ENCODE data around the gene SUGP2.

SUGP2 gene

DNA sequence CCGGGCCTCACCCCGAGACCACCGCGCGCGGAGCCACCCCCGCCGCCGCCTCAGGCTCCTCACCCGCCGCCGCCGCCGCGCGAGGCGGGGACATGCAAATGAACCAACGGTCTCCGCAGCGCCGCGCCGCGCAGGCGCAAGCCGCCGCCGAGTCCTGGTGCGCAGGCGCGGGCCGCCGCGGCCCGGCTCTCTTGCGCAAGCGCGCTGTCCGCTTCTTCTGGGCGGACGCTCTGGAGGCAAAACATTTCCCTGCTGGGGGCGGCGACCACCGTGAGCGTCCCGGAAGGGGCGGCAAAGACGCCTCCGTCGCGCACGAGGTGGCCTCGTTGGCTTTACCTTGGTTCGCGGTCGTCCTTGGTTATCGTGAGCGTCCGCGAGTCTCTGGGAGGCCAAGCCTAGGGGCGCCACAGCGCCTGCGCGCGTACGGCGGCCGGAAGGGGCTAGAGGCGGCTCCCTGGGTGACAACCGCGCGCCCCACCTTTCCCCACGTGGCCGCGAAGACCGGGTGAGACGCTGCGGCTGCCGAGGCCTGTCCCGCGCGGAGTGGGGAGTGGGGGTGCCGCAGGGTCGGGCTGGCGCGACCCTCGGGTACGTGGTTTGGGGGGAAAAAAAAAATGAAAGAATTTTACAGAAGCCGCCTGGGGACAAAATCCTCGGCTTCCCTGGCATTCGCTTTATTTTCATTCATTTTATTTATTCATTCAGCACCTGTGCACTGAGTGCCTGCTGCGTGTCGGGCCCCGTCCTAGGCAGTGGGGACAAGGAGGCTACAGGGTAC lies at the start of gene SUGP2, which contains the start of gene ARMC6:
Gene SUGP2, minus strand, starts transcription at position 92 of the 778 bp plus-strand sequence. CDS start 2,446 bp downstream, outside the sequence.
Gene ARMC6, plus strand, starts transcription at position 178 of the 778 bp plus-strand sequence. CDS start 607 bp downstream, outside the sequence.
- peak; percentile 86 for DNase-seq

DNA sequence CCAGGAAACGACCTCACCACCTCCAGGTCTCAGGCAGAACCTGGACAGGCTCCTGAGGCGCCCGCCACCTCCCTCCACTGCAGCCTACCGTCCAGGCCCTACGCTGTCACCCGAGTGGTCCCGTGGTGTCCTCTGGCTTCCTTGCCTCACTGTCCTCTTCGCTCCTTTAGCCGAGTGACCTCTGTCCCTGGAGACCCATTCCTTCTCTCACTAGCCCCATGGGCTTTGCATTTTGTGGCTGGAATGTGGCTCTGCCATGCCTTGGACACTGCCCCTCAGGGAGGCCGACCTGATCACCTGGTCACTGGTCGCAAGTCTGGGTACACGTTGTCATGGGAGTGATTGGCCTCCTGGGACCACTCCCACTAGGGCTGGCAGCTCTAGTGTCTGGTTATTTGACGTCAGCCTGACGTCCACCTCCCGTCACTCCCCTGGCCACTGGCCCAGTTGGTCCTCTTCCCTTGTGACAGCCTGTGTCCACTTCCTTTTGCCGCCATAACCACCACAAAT lies 48.4 kb upstream of the SUGP2 start:
- DNase-seq, result no peak

DNA sequence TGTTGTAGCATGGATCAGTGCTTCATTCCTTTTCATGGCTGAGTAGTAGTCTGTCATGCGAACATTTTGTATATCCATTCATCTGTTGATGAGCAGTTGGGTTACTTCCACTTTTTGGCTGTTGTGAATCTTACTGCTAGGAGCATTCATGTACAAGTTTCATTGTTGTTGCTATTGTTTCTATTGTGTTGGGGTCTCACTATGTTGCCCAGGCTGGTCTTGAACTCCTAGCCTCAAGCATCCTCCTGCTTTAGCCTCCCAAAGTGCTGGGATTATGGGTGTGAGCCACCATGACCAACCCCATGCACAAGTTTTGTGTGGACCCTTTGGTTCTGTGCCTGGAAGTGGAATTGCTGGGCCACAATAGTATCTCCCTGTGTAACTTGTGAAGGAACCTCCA lies 46.3 kb upstream of the SUGP2 start:
- DNase-seq, result no peak

- no peak for DNase-seq
Observed at GRCh38 chr19:19078801-19079200, 45.5 kb upstream of the SUGP2 start.

- DNase-seq, result no peak
Observed at GRCh38 chr19:19077103-19077502, 43.8 kb upstream of the SUGP2 start.

DNA sequence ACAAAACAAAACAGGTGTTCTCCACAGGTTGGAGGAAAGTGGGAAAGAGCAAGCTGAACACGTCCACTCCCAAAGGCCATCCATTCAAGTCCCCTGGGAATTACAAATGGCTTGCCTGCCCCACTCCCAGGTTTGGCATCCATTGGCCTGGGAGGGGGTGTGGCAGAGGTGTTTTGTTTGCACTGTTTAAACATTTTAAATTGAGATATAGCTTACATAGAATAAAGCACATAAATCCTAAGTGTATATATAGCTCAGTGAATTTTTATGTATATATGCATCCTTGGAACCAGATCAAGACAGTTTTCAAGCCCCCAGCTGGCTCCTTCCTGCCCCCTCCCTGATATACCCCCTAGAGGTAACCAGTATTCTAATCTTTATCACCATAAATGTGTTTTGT lies 43.2 kb upstream of the SUGP2 start:
- DNase-seq, result no peak

GRCh38 chr19:19075126-19075525 lies 41.8 kb upstream of the SUGP2 start:
- no peak for DNase-seq

GRCh38 chr19:19074196-19074882 lies 41.0 kb upstream of the SUGP2 start:
- no peak for DNase-seq

DNA sequence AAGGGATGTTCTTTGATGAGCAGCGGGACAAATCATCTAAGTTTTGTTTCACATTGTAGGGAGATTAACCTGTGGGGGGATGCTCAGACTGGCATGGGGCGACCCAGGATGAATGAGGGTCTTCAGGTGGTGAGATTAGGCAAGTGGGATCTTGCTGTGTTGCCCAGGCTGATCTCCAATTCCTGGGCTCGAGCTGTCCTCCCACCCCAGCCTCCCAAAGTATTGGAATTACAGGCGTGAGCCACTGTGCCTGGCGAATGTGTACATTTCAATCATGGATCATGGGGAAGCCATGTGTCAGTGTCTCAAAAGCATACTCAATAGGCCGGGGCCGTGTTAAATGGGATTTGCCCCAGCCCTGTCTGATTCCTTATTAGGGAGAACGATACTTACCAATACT lies 38.6 kb upstream of the SUGP2 start:
- no peak for DNase-seq

DNA sequence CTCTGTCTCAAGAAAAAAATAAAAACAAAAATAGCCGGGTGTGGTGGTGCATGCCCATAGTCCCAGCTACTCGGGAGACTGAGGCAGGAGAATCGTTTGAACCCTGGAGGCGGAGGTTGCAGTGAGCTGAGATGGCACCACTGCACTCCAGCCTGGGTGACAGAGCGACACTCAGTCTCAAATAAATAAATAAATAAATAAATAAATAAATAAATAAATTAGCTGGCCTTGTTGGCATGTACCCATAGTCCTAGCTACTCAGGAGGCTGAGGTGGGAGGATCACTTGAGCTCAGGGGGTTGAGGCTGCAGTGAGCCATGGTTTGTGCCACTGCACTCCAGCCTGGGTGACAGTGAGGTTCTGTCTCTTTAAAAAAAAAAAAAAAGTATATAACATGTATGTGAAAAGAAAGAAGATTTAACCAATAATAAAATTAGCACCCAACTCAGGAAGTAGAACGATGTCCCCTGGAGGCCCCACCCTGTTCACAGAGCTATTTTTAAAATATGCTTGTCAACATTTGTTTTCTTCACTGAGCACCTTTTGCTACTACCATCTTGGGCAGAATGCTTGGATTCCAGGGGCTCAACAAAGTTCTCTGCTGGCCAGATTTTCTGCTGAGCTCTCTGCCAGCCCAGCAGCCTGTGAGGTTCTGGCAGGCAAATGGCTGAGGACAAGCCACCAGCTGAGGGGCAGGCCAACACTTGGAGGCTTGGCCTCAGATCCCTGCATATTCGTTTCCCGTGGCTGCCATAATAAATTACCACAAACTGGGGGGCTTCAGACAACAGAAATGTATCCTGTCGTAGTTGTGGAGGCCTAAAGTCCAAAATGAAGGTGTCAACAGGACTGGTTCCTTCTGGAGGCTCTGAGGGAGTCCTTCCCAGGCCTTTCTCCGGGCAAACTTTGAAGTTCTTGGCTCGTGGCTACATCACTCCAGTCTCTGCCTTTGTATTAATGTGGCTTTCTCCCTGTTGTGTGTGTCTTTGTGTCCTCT lies 35.6 kb upstream of the SUGP2 start:
- no peak for DNase-seq

DNA sequence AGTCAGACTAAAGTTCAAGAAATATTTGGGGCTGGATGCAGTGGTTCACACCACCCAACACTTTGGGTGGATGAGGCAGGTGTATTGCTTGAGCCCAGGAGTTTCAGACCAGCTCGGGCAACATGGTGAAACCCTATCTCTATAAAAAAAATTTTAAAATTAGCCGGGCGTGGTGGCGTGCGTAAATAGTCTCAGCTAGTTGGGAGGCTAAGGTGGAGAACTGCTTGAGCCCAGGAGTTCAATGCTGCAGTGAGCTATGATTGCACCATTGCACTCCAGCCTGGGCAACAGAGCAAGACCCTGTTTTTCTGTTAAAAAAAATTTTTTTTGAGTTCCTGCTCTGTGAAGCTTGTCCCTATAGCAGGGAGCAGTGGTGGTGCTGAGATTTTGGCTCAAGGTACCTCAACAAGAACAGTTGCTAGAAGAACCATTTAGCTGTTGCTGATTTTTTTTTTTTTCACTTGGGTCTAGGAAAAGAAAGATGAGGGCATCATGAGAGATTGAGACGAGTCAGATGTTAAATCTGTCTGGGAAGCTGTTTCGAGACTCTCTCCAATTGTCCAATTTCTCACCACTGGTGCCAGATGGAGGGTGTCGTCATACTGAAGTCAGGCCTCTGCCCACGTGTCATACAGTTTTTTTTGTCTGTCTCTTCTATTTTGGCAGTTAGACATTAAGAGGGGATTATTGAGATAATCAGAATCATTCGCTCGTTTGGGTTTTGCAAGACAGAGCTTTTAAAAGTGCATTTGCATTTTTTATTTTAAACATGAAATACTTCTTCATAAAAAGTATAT lies 34.2 kb upstream of the SUGP2 start:
- DNase-seq, result no peak

DNA sequence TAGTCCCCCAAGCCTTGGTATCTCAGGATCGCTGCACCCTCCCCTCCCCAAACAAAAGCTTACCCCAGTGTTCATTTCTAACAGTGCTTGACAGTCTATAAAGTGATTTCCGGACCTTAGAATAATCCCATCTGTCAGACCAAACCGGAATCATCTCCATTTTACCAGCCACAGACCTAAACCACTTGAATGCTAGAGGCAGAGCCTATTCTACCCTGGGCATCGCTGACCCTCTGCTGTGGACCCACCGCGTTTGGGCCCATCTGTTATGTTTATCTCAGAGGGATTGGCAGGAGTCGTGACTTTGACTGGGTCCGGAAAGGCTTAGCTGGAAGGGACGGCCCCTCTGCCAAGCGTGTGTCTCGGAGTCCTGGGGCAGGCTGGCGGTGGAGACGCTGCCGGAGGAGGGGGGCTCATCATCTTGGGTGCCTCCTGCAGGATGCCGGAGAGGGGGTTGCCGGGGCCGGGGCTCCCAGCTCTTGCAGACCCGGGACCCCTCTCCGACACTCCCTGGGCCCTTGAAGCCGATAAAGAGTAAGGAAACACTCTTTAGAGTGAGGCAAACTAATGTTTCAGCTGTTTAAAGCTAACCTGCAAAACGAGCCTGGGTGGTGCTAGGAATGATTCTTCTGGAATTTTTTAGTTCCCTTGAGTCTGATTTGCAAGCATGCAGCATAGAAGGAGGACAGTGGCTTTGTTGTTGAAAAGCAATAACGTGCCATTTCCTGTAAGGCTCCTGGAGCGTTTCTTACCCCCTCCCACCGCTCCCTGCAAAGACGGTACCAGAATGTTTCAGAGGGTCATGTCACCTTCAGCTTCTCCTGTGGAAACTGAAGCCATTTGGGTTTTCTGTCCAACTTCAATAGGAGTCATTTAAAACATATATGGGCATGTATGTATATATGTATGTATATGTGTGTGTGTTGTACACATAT lies 31.8 kb upstream of the SUGP2 start:
- peak; percentile 31 for DNase-seq

DNA sequence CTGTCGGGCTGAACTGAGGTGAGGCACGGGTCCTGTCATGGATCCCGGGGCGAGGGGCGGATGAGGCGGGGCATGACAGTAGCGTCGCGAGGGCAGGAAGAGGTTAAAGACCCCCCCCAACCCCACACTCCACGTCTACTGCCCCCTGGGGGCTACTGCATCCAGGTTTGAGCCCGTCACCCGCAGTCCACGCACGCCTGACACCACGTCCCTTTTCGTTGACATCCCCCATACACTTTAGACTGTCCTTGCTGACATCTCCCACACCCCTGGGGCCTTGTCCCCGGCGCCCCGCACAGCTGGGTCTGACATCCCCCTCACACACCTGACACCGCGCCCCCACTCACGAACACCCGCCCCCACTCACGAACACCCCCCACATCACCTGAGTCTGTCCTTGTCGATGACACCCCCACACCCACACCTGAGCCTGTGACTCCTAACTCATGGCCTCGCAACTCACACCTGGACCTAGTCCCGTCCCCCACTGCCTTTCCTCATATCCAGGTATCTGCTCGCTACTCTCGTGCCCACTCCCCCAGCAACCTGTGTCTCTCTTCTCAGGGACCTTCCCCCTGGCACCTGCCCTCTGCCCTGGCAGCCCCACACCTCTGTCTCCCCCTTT lies 30.9 kb upstream of the SUGP2 start:
- no peak for DNase-seq

DNA sequence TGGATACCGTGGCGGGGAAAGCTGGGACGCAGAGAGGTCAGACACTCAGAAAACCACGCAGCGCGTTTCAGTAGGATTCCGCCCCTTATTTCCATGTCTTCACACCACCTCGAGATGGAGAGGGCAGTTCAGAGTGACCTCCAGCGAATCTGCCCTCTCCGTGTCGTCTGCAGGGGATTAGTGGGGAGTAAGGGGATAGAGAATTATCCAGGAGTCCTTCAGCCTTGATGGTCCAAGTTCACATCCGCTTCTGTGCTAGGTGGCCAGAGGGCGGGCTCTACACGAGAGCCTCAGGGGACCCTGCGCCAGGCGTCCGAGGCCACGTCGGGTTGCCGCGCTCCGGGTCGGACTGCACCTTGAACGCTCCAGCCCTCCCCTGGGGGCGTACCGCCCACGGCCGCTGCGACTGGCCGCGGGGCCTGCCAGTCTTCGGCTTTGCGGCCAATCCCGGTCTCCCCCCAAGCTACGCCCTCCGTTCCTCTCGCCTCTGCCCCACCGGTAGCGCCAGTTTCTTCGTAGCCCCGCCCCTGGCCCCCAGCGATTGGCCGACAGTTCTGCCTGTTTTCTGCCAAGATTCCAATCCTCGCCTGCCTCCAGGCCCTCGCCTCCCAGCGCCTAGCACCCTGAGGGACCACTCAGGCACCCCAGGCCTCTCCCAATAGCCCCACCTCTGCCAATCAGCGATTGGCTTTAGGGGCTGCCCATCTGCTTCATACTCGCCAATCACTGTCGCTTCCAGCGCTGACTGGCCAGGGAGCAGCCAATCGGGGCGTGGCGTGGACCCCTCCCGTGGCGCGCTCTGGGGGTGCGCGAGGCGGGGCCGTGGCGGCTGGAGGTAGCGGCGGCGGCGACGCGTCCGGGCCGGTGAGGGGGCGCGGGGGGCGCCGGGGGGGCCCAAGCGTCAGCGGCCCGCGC lies 30.1 kb upstream of the SUGP2 start, which contains the start of gene SLC25A42:
Gene SLC25A42, plus strand, starts transcription at position 812 of the 915 bp plus-strand sequence. CDS start 32,131 bp downstream, outside the sequence.
- DNase-seq, result peak; percentile 96

DNA sequence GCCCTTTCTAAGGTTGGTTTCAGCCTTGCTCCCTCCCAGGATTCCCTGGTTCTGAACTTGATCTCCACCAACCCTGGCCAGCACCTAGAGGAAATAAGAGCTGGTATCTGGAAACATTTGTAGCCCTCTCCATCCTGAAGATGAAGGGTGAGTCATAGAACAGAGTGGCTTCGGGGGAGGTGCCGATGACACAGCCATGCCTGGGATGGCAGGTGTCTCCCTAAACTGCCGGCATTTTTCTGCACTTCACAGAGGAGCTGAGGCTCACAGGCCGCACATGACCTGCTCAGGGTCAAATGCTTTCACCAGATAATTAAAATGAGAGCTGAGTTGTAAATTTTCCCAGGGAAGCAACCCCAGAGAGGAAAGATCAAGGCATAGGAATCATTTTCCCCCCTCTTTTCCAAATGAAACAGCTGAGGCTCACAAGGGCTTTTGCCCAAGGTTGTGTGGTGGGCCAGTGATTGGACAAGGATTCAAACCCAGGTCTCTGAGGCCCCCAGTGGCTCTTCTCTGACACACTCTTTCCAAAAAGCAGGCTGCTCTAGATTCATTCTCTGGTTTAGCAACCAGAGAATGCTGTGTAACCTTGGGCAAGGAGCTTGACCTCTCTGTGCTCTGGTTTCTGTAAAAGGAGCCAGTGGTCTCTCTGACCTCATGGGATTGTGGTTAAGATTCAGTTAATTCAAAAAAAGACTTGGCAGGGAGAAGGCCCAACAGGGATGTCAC lies 29.3 kb upstream of the SUGP2 start:
- peak; percentile 13 for DNase-seq

- no peak for DNase-seq
Observed at GRCh38 chr19:19061506-19061905, 28.2 kb upstream of the SUGP2 start.

DNA sequence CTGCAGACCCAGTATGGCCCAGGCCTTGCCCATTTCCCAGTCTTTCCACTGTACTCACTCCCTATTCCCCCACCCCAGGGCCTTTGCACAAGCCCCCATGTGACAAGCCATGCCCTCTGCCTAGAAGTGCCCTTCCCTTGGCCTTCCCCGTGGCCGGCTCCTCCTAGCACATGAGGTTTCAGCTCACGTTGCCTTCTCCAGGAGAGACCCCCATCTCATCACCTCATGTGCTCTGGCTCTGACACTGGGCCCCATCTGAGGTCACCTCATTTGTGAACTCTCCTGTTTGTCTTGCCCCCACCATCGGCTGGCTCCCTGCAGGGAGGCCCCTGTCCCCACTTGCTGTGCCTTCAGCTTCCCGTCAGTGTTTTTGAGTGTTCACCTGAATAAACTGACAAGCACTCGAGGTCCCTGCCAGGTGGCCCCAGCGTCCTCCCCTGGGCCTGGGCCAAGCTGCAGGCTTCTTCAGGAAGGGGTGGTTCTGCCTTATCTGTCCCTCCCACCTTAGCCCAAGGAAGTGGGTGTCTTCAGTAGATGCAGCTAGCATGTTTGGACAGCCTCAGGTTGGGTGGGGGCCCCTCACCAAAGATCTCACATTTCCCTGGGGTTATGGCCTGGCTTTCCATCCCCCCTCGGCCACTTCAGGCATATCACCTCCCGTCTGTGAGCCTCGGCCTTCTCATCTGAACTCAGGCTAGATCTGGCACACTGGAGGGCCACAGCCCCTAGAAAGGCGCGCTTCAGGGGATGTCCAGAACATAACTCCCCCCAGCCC lies 26.7 kb upstream of the SUGP2 start:
- no peak for DNase-seq

Measured in stimulated activated CD4-positive, alpha-beta T cell treated with anti-CD3 and anti-CD28 coated beads, Interleukin-12 subunit alpha, Interleukin-12 subunit beta, amount 100 ng/mL, for 4 hours (primary cell).